NCI-H510A (cell line): ENCODE data around the gene NKD1.
A peak's percentile ranks its signal among the peaks of the same experiment; 100 is the strongest.
"Not testable (repeated sequence)": the region's sequence is repeated elsewhere in the genome, so short reads cannot be mapped to it uniquely, and the experiment has no call there.

Source experiments
- DNase-seq: peaks from one replicate; lab custom pipeline; 2025; lab: John Stamatoyannopoulos, UW

Gene NKD1

GRCh38 chr16:50519602-50520001 lies 28.6 kb upstream of the NKD1 start:
- DNase-seq = no peak

- DNase-seq = no peak
Observed at GRCh38 chr16:50520451-50521245, 27.5 kb upstream of the NKD1 start.

GRCh38 chr16:50521246-50521900 lies 26.8 kb upstream of the NKD1 start:
- DNase-seq = no peak

- DNase-seq = no peak
Observed at GRCh38 chr16:50522324-50522723, 25.9 kb upstream of the NKD1 start.

GRCh38 chr16:50523710-50524109 lies 24.5 kb upstream of the NKD1 start:
- DNase-seq = no peak

GRCh38 chr16:50525262-50525661 lies 22.9 kb upstream of the NKD1 start:
- no peak for DNase-seq

- DNase-seq = no peak
Observed at GRCh38 chr16:50525716-50526115, 22.5 kb upstream of the NKD1 start.

GRCh38 chr16:50526249-50526648 lies 21.9 kb upstream of the NKD1 start:
- DNase-seq = no peak

- DNase-seq = no peak
Observed at GRCh38 chr16:50526796-50527195, 21.4 kb upstream of the NKD1 start.

- DNase-seq = no peak
Observed at GRCh38 chr16:50528820-50529219, 19.4 kb upstream of the NKD1 start.

GRCh38 chr16:50529334-50529733 lies 18.9 kb upstream of the NKD1 start:
- no peak for DNase-seq

GRCh38 chr16:50530277-50531236 lies 17.6 kb upstream of the NKD1 start:
- peak; percentile 19 for DNase-seq

GRCh38 chr16:50531359-50531758 lies 16.8 kb upstream of the NKD1 start:
- DNase-seq = no peak

- DNase-seq = no peak
Observed at GRCh38 chr16:50531901-50532300, 16.3 kb upstream of the NKD1 start.

- no peak for DNase-seq
Observed at GRCh38 chr16:50532576-50532975, 15.6 kb upstream of the NKD1 start.

- no peak for DNase-seq
Observed at GRCh38 chr16:50533317-50533716, 14.9 kb upstream of the NKD1 start.

- no peak for DNase-seq
Observed at GRCh38 chr16:50534091-50534490, 14.1 kb upstream of the NKD1 start.

- no peak for DNase-seq
Observed at GRCh38 chr16:50534556-50534955, 13.6 kb upstream of the NKD1 start.

GRCh38 chr16:50534958-50535357 lies 13.2 kb upstream of the NKD1 start:
- no peak for DNase-seq

GRCh38 chr16:50535506-50536257 lies 12.5 kb upstream of the NKD1 start:
- DNase-seq = no peak

- DNase-seq = not testable (repeated sequence)
Observed at GRCh38 chr16:50536258-50536645, 11.9 kb upstream of the NKD1 start.
